ENCODE measurements around the gene MTRR.

- TF ChIP-seq CTCF (IDR thresholded peaks at IDR 0.05) (no peak), EZH2 (IDR thresholded peaks at IDR 0.05; ENCODE audit: borderline replicate concordance, insufficient read depth, low read depth, low read length, poor library complexity, severe bottlenecking) (no peak)
Measured at GRCh38 chr5:7827610-7828009, 41.3 kb upstream of the MTRR start.

All from B cell (primary cell).